Stimulated activated CD8-positive, alpha-beta memory T cell treated with anti-CD3 and anti-CD28 coated beads, Interleukin-7, amount 100 ng/mL, for 48 hours (primary cell): Measurements from ENCODE around the gene GNA12.

Experiments
- DNase-seq, 2 donors: peaks; one replicate each; pipeline ENCODE4 v3.0.0-alpha.2; 2020; ENCODE audit warnings: low read depth in 1 of 2; ENCODE audit errors: extremely low read depth in 1 of 2

The GNA12 gene

DNA sequence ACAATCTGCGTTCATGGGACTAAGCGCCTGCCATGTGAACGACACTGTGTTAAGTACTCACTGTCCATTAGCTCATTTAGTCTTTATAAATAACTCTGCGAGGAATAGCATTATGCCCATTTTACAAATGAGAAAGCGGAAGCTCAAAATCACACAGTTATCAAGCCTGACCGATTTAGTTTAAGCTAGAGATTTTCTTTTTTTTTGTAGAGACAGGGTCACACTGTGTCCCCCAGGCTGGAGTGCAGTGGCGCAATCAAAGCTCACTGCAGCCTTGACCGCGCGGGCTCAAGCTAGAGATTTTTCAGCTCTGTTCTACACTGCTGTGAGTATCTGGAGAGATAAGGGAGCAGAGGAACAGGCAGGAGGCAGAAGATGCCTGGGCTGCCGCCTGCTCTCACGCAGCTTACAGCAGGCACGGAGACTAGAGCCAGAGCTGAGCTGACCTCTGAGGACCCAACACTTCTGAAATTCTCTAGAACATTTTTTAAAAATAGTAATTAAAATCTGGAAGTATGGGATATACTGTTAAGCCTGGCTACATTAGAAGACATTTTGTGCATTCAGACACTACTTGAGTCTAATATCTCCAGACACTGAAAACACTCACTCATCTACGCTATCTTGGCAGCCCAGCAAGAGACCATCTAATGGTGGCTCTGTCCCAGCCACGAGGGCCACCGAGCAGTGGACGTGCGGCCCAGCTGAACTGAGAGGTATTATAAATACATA is 38.7 kb downstream of the GNA12 start:
- DNase-seq, result no peak

DNA sequence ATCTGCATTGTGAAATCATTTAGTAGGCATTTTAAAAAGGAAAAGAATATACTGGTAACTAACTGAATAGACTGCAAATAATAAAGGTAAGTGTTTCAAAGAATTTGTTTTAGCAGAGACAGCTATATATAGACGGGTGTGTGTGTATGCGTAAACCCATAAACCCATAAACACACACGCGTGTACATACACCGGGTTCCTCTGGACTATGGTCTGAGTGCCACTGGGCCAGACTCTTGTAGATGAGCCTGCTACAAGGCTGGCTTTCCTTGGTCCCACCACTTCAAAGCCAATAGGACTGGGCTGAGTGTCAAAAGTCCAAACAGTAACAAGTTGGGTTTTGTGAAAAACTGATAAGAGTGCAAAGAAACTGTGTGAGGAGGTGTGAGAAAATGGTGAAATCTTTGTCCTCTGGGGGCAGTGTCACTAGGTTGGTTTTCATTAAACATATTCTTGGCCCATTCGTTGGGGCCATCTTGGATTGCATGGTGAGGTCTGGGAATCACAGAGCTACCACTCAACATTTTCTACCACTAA is 39.8 kb downstream of the GNA12 start:
- DNase-seq, result no peak

DNA sequence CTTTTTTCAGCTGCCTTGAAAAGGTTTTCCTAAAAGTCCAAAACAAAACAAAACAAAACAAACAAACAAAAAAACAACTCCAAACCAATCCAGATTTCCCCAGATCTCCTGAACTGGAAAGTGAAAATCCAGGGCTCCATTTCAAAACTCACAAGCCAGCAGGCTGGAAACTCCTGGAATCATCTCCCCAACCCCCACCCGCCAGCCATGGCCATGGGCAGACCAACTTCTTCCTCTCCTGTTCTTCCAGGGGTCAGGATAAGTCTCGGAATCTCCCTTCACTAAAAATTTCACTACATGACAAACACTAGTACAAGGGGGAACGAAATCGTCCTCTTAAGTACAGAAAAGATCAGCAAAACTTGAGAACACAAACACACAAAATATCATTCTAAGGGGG is 40.4 kb downstream of the GNA12 start:
- no peak for DNase-seq

DNA sequence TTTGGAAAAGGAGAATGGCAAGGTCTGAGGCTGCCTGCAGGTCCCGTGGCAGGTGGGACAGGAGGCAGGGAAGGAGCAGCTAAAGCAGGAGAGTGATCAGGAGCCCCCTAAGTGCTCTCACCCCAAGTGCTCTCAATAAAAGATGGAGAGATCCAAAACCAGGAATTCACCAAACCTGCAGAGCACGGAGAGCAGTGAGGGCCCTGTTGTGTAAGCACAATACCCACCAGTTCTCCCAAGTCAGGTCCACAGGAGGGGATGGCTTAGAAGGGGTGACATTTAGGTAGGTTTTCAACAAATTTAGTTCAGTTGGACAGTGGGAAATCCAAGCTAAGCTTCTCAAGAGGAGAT is 40.8 kb downstream of the GNA12 start:
- no peak for DNase-seq

DNA sequence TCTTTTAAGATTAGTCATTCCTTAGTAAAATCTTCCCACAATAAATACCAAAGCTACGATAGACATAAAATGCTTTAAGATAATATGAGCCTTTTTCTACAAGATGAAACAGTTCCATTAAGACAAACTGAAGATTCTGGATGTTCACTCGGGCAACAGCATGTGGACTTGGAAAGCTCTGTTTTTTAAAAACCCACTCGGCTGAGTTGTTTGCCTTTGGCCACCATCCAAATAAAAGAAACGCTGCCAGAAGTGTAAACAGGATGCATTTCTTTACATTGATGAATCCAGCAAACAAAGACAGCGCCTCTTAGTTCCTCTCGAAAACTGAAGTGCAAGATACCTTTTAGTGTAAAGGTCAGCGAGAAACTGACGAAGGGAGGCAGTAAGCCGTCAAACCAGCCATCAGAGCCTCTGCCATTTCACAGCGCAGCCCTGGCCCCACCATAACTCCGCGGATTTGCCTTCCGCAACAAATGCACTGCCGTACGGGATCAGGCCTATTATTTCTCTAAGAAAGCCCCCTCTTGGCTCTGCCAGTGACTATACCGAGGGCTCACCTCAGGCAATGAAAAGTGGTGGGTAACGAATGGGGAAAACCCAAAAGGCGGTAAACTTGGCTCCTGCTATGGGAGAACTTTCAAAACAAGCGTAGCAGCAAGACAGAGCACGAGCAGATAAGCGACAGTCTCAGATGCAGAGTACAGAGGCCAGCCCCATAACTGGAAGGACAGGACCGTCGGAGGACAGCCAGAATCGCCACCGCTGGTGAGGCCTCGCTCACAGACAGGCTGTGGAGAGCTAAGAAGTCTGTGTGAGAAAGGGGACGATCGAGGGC is 41.4 kb downstream of the GNA12 start:
- no peak for DNase-seq

DNA sequence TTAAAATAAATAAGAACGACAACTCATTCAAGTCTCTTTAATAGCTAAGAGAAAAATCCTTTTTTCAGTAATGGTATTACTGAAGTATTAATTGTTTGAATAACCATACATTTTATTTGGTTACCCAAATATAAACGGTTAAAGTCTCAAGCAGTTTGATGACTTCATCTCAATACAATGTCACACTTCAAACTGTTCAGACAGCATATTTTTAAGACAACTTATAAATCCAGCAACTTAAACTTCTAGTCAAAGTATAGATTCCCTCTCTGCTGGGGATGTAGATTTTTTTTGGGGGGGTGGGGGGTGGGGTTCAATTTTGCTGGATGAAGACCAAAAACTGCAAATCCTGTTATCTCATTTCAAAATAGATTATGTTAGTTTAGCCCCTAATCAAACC is 42.0 kb downstream of the GNA12 start:
- DNase-seq, result no peak

DNA sequence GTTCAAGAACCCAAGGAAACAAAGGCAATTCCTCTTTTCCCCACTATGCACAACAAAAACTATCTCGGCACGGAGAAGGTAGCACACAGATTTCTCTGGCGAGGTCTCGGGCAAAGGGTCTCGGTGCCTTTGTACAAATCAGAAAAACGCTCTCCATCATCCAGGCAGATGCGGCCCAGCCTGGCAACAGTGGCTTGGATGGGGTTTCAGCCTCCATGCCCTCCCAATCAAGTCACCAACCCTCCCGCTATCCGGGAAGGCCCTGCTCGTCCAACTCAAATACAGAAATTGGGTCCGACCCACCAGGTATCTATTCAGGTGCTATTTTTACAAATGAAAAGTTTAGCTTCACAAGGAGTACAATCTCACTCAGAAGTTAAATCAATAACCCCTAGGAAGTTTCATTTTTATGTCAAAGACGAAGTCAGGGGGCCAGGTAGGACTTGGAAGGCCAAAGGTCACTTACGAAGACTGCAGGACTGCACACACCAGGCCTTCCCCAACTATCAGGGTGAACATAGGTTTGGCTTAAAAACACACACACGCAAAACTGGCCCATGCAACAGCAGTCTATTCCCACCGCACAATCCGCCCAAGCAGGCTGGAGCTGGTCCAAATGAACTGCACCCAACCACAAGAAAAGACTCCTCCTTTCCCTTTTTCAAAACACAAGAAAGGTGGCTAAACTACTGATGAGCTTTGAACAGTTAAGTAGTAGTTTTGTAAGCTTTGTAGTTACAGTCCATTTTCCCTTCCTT is 43.0 kb downstream of the GNA12 start:
- no peak for DNase-seq

DNA sequence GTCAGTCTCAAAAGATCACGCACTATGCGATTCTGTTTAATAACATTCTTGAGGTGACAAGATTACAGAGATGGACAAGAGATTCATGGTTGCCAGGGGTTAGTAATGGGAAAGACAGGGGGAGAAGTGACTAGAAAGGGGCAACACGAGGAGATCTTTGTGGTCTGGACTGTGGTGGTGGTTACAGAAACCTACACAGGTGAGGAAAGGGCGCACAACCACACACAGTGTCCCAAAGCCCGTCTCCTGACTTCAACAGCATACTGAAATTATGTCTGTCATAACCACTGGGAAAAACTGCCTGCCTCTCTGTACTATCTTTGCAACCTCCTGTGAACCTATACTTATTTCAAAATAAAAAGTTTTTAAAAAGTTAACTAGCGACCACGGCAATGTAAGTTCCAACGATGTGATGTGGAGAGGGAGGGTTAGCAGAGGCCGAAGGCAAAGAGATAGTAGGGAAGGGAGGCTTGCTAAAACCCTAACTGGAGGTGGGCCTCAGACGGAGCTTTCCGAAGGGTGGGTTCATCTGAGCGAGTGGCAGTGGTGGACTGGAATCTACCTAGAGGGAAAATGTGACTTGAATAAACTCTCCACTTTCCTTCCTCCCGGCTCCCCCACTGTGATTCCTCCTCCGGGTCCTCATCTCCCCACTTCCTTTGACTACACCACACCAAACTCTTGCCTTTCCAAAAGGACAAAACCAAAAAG is 43.7 kb downstream of the GNA12 start:
- no peak for DNase-seq

DNA sequence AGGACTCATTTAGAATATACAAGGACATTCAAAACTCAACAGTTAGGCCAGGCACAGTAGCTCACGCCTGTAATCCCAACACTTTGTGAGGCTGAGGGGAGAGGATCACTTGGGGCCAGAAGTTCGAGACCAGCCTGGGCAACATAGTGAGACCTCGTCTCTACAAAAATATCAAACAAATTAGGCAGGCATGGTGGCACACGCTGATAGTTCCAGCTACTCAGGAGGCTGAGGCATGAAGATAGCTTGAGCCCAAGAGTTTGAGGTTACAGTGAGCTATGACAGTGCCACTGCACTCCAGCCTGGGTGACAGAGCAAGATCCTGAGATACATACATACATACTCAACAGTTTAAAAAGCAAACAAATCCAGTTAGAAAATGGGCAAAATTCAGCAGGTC is 44.9 kb downstream of the GNA12 start:
- DNase-seq, result no peak

DNA sequence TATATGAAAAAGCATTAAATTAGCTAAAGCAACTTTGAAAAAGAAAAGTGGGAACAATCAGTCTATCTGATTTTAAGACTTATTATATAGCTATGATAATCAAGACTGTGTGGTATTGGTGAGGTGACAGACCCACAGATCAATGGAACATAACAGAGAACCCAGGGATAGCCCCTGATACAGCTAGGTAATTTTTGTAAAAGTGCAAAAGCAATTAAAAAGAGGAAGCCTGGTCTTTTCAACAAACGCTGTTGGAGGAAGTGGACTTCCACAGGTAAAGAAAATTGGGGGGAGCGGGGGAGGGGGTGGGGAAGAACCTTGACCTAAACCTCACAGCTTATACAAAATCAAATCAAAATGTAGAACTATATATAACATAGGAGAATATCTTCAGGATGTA is 45.4 kb downstream of the GNA12 start:
- DNase-seq, result no peak

DNA sequence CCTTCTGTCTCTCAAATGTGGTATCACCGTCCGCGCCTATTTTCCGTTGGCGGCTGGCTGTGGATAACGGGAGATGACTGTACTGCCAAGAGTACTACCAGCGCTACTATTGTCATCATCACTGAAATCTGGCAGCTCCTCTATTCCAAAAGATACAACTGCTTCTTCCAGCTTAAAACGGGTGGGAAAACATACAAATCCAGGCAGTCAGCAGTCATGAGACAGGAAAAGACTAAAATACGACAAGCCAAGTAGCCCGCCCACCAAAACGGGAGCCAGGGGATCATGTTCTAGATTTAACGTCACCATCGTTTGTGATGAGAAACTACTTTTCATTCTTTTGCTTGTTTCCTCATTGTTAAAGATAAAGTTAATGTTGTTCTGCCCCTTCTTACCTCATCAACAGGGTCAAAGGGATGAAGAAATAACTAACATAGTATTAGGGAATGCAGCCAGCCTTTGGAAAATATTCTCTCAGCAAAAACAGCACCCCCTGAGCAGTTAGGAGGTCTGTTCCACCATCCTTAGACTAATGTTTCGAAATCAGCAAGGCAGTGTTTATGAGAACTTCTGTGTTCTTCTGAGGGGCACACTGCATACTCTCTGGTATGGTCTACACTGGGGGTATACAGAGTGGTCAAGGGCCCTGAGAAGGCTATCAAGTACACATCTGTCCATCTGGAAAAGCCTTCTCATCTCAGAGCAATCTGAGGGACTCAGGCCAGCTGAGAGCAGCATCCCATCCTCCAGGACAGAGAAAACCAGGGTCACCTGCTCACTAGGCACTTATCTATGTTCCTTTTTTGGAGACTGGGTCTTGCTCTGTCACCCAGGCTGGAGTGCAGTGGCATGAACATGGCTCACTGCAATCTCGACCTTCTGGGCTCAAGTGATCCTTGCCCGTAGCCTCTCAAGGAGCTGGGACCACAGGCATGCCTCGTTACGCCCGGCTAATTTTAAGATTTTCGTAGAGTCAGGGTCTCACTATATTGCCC is 47.5 kb downstream of the GNA12 start:
- no peak for DNase-seq

DNA sequence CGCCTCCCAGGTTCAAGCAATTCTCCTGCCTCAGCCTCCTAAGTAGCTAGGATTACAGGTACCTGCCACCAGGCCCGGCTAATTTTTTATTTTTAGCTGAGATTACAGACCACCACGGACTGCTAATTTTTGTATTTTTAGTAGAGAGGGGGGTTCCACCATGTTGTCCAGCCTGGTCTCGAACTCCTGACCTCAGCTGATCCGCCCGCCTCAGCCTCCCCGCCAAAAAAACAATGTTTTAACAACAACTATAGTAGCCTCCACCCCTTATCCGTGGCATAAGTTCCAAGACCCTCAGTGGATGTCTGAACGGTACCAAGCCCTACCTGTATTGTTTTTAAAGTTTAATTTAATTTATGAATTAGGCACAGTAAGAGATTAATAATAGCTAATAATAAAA is 48.2 kb downstream of the GNA12 start:
- no peak for DNase-seq

DNA sequence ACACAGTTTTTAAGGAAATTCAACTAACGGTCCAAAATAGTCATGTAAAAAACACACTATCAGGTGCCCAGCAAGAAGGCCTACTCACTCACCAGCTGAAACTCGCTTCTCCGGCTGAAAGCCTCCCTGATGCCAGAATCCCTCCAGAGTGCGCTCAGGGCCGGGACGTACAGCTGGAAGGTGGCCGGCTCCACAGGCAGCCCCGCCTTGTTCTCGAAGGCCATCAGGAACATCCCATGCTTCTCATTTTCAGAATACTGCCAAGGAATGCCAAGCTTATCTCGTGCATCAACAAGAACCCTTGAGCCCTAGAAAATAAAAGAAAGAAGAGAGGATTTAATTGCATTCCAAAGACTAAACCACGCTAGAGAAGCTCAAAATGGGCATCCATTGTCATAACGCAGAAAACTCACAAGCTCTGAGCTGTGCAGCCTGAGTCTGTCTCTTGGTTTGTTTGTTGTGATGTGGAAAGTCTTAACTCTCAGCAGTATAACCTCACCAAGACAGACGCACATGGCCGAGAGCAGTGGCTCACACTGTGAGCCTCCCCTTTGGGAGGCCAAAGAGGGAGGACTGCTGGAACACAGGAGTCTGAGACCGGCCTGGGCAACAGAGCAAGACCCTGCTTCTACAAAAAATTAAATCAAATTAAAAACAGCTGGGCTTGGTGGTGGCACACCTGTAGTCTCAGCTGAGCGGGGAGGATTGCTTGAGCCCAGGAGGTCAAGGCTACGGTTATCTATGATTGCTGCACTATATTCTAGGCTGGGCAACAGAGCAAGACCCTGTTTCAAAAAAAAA is 49.1 kb downstream of the GNA12 start:
- DNase-seq, result no peak

DNA sequence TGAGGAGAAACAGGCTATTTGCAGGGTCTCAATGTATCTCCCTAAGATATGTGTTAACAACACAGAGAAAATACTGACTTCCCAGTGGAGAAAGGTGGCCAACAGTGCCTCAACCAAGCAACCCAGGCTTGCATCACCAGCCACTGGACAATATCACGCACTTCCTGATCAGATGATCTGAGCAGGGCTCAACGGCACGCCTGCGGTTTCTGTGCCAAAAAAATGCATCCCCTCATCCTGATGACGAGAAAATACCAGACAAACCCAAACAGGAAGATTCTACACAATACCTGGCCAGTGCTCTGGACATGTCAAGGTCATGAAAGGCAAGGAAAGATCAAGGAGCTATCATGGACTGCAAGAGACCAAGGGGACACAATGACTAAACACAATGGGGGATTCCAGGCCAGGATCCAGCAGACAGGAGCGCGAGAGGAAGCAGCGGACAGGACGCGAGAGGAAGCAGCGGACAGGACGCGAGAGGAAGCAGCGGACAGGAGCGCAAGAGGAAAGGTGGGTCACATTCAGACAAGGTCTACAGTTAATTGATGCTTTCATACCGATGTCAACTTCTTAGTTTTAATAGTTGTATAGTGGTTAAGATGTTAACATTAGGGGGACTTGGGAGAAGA is 51.1 kb downstream of the GNA12 start:
- no peak for DNase-seq

DNA sequence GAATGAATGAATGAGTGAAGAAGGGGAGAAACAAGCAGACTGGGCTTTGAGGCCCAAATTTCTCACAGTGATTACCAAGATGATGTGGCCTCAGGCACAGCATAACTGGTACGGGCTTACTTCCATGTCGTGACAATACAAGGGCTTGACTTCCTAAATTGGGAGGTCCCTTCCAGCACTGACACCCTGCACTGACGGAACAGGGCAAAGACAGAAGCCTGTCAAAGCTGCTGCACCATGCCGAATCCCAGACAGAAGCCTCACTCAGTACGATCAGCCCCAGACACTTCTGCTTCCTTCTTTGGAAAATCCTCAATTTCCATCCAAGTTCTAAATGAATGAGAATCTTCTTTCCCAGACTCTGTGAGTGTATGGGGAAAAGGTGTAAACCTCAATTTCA is 51.9 kb downstream of the GNA12 start:
- no peak for DNase-seq

DNA sequence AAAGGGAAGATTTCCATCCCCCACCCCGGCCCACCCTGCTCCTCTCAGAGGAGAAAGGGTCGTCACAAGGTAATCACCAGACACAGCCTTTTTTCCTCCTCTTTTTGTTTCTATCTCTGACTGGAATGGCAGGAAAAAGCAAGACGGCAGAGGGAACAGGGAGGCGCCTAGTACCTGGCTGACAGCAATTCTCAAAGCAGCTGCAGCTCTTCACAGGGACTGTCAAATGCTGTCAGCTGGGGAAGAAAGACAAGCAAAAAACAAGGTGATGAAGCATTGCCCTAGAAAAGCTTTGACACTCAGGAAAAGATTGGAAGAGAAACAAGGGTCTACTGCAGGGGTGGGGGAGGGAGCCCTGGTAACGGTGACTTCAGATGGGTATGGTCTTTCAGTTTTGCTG is 52.7 kb downstream of the GNA12 start:
- no peak for DNase-seq

DNA sequence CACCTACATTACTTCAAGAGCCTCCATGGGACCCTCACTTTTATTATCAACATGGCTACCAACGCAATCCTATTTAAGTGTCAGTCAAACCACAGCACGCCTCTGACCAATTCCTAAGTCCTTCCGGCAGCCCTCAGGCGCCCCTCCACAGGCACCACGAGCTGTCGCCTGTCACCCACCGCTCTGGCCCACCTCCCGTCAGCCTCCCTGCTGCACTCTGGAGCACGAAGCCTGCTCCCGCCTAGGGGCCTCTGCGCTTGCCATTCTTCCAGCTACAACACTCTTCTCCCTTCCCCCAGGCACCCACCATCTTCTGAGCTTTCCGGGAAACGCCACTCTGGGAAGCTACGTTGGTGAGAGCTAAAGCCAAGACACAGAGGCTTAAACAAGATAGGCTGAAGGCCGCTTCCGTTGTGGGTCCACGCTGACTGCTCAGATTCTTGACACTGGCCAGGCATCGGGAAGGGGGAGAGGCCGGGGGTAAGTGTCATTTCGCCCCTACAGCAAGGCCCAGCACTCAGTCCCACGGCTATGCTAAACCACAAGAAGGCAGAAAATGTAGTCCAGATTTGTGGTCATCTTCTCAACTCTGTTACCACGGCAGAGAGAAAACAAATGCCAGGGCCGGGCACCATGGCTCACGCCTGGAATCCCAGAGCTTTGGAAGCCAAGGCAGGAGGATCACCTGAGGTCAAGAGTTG is 56.7 kb downstream of the GNA12 start:
- no peak for DNase-seq

DNA sequence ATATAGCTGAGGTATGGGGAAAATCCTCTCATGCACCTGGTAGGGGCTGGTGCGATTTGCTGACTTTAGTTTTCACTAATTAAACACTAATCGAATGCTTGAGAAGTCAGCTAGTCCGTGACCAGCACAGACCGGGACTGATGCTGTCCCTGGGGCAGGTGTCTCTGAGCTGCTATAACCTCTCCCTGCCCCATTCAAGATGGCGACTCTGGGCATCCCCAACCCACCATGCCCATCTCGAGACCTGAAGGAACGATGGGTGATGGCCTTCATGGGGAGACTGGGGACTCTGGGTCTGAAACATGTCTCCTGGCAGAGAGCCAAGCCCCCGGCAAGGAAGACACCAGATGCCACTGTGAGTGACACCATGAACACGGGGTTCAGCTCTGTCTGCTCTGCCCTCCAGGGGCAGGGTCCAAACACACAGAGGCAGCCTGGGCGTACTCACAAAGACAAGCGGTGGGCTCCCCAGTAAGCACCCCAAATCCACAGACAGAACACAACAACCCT is 57.4 kb downstream of the GNA12 start:
- no peak for DNase-seq
